HEK293 (cell line): Measurements from ENCODE around the gene C1QL4.

Source experiments
- CTCF ChIA-PET: fragments of 350-600 bp; formaldehyde crosslinking; extraction: SDS; loops from one replicate; lab custom pipeline; 2021; ENCODE audit warnings: antibody characterized with exemption; lab: Yijun Ruan, JAX
- POLR2A ChIA-PET: fragments of 300-600 bp; formaldehyde crosslinking; extraction: SDS; loops from one replicate; lab custom pipeline; 2020; ENCODE audit warnings: antibody characterized with exemption, inconsistent platforms; lab: Yijun Ruan, JAX
- H3K27ac ChIP-seq: fragments of 200-500 bp; sonication (Bioruptor generic); 2 replicates; pipeline ENCODE4 v1.5.1; 2014; ENCODE audit warnings: low read depth, low read length, control low read depth, inconsistent platforms; ENCODE audit errors: extremely low read depth
- H3K36me3 ChIP-seq, 2 experiments: fragments of 200-500 bp in 1 of 2; sonication (Bioruptor generic) in 1 of 2; 1 replicate in 1 of 2; 2 replicates in 1 of 2; pipeline ENCODE4 v1.5.1; 2014 to 2017; ENCODE audit warnings: inconsistent platforms in 2 of 2, low read length in 2 of 2; ENCODE audit not compliant: control insufficient read depth in 2 of 2, insufficient read depth in 1 of 2
- H3K4me1 ChIP-seq: fragments of 200-500 bp; sonication (Bioruptor generic); 2 replicates; pipeline ENCODE4 v1.5.1; 2014; ENCODE audit warnings: mild to moderate bottlenecking, low read length, inconsistent platforms; ENCODE audit not compliant: control insufficient read depth, insufficient read depth
- H3K4me3 ChIP-seq: 2 replicates; pipeline ENCODE4 v1.5.1; 2011; ENCODE audit warnings: low read depth, mild to moderate bottlenecking, control low read depth, low read length, moderate library complexity
- H3K9me3 ChIP-seq: fragments of 200-500 bp; sonication (Bioruptor generic); 2 replicates; pipeline ENCODE4 v1.5.1; 2014; ENCODE audit warnings: low read depth, low read length, inconsistent platforms; ENCODE audit not compliant: control insufficient read depth, insufficient read depth
- BCL11B ChIP-seq: fragments of 450-650 bp; formaldehyde crosslinking; IDR thresholded peaks from 2 replicates; pipeline ENCODE4 v1.5.1; 2016; ENCODE audit warnings: low read depth, missing biosample characterization, missing genetic modification characterization
- GLIS2 ChIP-seq: fragments of 450-650 bp; formaldehyde crosslinking; IDR thresholded peaks from 2 replicates; pipeline ENCODE4 v1.5.1; 2016; ENCODE audit warnings: missing biosample characterization, missing genetic modification characterization
- KLF8 ChIP-seq: fragments of 450-650 bp; formaldehyde crosslinking; IDR thresholded peaks from 2 replicates; pipeline ENCODE4 v1.5.1; 2016; ENCODE audit warnings: missing biosample characterization, missing genetic modification characterization
- MEIS1 ChIP-seq: sonication (generic); formaldehyde crosslinking; IDR thresholded peaks from 2 replicates; pipeline ENCODE4 v1.8.1; 2022; ENCODE audit warnings: missing genetic modification reagents, mild to moderate bottlenecking, borderline replicate concordance
- OSR2 ChIP-seq: fragments of 450-650 bp; formaldehyde crosslinking; IDR thresholded peaks from 2 replicates; pipeline ENCODE4 v1.5.1; 2016; ENCODE audit warnings: missing biosample characterization, missing genetic modification characterization
- RBAK ChIP-seq: fragments of 450-650 bp; formaldehyde crosslinking; IDR thresholded peaks from 2 replicates; pipeline ENCODE4 v1.5.1; 2016; ENCODE audit warnings: missing biosample characterization, missing genetic modification characterization
- REPIN1 ChIP-seq: fragments of 450-650 bp; formaldehyde crosslinking; IDR thresholded peaks from 2 replicates; pipeline ENCODE4 v1.5.1; 2017; ENCODE audit warnings: missing biosample characterization, missing genetic modification characterization, low read depth
- SCRT2 ChIP-seq: fragments of 450-650 bp; formaldehyde crosslinking; IDR thresholded peaks from 2 replicates; pipeline ENCODE4 v1.5.1; 2016; ENCODE audit warnings: missing biosample characterization, missing genetic modification characterization
- SETDB1 ChIP-seq: IDR thresholded peaks from one replicate; pipeline ENCODE4 v1.6.1; 2017; ENCODE audit warnings: mild to moderate bottlenecking, low read length, moderate library complexity, mixed read lengths; ENCODE audit not compliant: insufficient read length
- ZFP3 ChIP-seq: fragments of 450-650 bp; formaldehyde crosslinking; IDR thresholded peaks from 2 replicates; pipeline ENCODE4 v1.5.1; 2016; ENCODE audit warnings: low read depth, missing biosample characterization, missing genetic modification characterization
- ZFP69B ChIP-seq: fragments of 450-650 bp; formaldehyde crosslinking; IDR thresholded peaks from 2 replicates; pipeline ENCODE4 v1.5.1; 2016; ENCODE audit warnings: missing biosample characterization, missing genetic modification characterization
- ZNF16 ChIP-seq: fragments of 450-650 bp; formaldehyde crosslinking; IDR thresholded peaks from 2 replicates; pipeline ENCODE4 v1.5.1; 2016; ENCODE audit warnings: low read depth, missing biosample characterization, missing genetic modification characterization
- ZNF184 ChIP-seq: fragments of 450-650 bp; IDR thresholded peaks from 2 replicates; pipeline ENCODE4 v1.5.1; 2018; ENCODE audit warnings: missing biosample characterization, mild to moderate bottlenecking, missing genetic modification characterization
- ZNF211 ChIP-seq: fragments of 450-650 bp; formaldehyde crosslinking; IDR thresholded peaks from 2 replicates; pipeline ENCODE4 v1.5.1; 2016; ENCODE audit warnings: low read depth, missing biosample characterization, missing genetic modification characterization
- ZNF23 ChIP-seq: fragments of 450-650 bp; formaldehyde crosslinking; IDR thresholded peaks from 2 replicates; pipeline ENCODE4 v1.5.1; 2016; ENCODE audit warnings: missing biosample characterization, missing genetic modification characterization, borderline replicate concordance
- ZNF37A ChIP-seq: fragments of 450-650 bp; IDR thresholded peaks from 2 replicates; pipeline ENCODE4 v1.5.1; 2018; ENCODE audit warnings: missing biosample characterization, missing genetic modification characterization
- ZNF571 ChIP-seq: fragments of 450-650 bp; formaldehyde crosslinking; IDR thresholded peaks from 2 replicates; pipeline ENCODE4 v1.5.0; 2017; ENCODE audit warnings: missing biosample characterization, missing genetic modification characterization
- ZNF626 ChIP-seq: fragments of 450-650 bp; sonication (Bioruptor Pico); formaldehyde crosslinking; IDR thresholded peaks from 2 replicates; pipeline ENCODE4 v1.5.1; 2018; ENCODE audit warnings: missing biosample characterization, missing genetic modification characterization, inconsistent platforms
- ZNF747 ChIP-seq: fragments of 450-650 bp; formaldehyde crosslinking; IDR thresholded peaks from 2 replicates; pipeline ENCODE4 v1.5.1; 2016; ENCODE audit warnings: missing biosample characterization, missing genetic modification characterization
- ZNF768 ChIP-seq: fragments of 450-650 bp; formaldehyde crosslinking; IDR thresholded peaks from 2 replicates; pipeline ENCODE4 v1.5.1; 2018; ENCODE audit warnings: missing biosample characterization, mild to moderate bottlenecking, missing genetic modification characterization
- TF ChIP-seq, protein P1 (sequence below): fragments of 450-650 bp; IDR thresholded peaks from 2 replicates; pipeline ENCODE4 v1.5.1; 2018; ENCODE audit warnings: missing biosample characterization, mild to moderate bottlenecking, missing genetic modification characterization
- TF ChIP-seq, protein P2 (sequence below): fragments of 450-650 bp; formaldehyde crosslinking; IDR thresholded peaks from 2 replicates; pipeline ENCODE4 v1.5.1; 2017; ENCODE audit warnings: missing biosample characterization, missing genetic modification characterization
- TF ChIP-seq, protein P3 (sequence below): fragments of 450-650 bp; formaldehyde crosslinking; IDR thresholded peaks from 2 replicates; pipeline ENCODE4 v1.5.1; 2016; ENCODE audit warnings: missing biosample characterization, missing genetic modification characterization, borderline replicate concordance
- TF ChIP-seq, protein P4 (sequence below): fragments of 450-650 bp; formaldehyde crosslinking; IDR thresholded peaks from 2 replicates; pipeline ENCODE4 v1.5.1; 2016; ENCODE audit warnings: missing biosample characterization, missing genetic modification characterization
- TF ChIP-seq, protein P5 (sequence below): fragments of 450-650 bp; formaldehyde crosslinking; IDR thresholded peaks from 2 replicates; pipeline ENCODE4 v1.5.1; 2016; ENCODE audit warnings: missing biosample characterization, missing genetic modification characterization

The C1QL4 gene

DNA sequence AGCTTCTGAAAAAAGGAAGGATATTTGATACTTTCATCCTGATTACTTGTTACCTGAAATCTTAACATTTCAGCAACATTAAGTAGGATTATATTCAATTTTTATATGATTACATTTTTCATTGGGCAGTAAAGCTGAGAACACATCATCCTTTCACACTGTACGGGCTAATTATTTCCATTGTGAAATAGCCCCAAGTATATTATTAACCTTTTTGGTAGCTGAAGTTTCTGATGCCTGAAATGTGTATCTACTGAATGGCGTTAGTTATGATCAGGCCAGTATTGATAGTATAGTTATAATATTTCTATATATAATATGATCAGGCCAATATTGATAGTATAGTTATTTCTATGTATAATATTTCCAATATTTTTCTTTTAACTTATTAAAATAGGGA is 40.4 kb upstream of the C1QL4 start (continued):
- TF ChIP-seq, protein P1, sequence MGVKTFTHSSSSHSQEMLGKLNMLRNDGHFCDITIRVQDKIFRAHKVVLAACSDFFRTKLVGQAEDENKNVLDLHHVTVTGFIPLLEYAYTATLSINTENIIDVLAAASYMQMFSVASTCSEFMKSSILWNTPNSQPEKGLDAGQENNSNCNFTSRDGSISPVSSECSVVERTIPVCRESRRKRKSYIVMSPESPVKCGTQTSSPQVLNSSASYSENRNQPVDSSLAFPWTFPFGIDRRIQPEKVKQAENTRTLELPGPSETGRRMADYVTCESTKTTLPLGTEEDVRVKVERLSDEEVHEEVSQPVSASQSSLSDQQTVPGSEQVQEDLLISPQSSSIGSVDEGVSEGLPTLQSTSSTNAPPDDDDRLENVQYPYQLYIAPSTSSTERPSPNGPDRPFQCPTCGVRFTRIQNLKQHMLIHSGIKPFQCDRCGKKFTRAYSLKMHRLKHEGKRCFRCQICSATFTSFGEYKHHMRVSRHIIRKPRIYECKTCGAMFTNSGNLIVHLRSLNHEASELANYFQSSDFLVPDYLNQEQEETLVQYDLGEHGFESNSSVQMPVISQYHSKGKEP = no peak

DNA sequence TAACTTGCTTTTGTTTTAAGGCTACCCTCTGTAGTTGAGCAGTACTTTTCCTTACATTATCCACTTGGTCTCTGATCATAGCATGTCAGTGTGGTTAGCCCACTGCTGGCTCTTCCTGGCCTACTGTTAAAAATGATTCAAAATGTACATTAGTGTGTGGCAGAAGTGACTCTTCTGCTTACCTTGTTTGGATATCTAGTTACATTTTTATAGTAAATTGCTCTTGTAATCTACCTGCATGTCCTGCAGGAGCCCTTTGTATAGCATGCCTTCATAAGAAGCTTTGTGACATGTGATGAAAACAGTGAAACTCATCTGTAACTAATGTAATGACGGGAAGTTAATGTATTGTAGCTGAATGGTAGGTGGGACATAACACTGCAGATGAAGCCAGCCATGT is 38.4 kb upstream of the C1QL4 start:
- TF ChIP-seq ZNF184 (tag by site-specific recombination) = no peak
- TF ChIP-seq ZNF747 (tag by site-specific recombination) = no peak
- peak; percentile 45; the same call in 1 of the 2 replicates for TF ChIP-seq OSR2 (tag by site-specific recombination)
- TF ChIP-seq, protein P1 = peak; percentile 85
- no peak for TF ChIP-seq ZNF37A (tag by site-specific recombination)
- TF ChIP-seq, protein P2, sequence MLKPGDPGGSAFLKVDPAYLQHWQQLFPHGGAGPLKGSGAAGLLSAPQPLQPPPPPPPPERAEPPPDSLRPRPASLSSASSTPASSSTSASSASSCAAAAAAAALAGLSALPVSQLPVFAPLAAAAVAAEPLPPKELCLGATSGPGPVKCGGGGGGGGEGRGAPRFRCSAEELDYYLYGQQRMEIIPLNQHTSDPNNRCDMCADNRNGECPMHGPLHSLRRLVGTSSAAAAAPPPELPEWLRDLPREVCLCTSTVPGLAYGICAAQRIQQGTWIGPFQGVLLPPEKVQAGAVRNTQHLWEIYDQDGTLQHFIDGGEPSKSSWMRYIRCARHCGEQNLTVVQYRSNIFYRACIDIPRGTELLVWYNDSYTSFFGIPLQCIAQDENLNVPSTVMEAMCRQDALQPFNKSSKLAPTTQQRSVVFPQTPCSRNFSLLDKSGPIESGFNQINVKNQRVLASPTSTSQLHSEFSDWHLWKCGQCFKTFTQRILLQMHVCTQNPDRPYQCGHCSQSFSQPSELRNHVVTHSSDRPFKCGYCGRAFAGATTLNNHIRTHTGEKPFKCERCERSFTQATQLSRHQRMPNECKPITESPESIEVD (tag by site-specific recombination) = peak; percentile 32; the same call in 1 of the 2 replicates
- no peak for TF ChIP-seq ZNF626
- TF ChIP-seq ZFP3 (tag by site-specific recombination) = no peak
- TF ChIP-seq SETDB1 = no peak
- TF ChIP-seq ZFP69B = no peak
- TF ChIP-seq, protein P3, sequence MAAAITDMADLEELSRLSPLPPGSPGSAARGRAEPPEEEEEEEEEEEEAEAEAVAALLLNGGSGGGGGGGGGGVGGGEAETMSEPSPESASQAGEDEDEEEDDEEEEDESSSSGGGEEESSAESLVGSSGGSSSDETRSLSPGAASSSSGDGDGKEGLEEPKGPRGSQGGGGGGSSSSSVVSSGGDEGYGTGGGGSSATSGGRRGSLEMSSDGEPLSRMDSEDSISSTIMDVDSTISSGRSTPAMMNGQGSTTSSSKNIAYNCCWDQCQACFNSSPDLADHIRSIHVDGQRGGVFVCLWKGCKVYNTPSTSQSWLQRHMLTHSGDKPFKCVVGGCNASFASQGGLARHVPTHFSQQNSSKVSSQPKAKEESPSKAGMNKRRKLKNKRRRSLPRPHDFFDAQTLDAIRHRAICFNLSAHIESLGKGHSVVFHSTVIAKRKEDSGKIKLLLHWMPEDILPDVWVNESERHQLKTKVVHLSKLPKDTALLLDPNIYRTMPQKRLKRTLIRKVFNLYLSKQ (tag by site-specific recombination) = no peak
- no peak for TF ChIP-seq ZNF768
- TF ChIP-seq, protein P4, sequence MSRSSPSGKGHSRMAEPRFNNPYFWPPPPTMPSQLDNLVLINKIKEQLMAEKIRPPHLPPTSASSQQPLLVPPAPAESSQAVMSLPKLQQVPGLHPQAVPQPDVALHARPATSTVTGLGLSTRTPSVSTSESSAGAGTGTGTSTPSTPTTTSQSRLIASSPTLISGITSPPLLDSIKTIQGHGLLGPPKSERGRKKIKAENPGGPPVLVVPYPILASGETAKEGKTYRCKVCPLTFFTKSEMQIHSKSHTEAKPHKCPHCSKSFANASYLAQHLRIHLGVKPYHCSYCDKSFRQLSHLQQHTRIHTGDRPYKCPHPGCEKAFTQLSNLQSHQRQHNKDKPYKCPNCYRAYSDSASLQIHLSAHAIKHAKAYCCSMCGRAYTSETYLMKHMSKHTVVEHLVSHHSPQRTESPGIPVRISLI (tag by site-specific recombination) = no peak
- TF ChIP-seq ZNF23 = no peak
- no peak for TF ChIP-seq REPIN1 (tag by site-specific recombination)
- no peak for TF ChIP-seq MEIS1 (CRISPR knock-in tag)
- no peak for TF ChIP-seq BCL11B (tag by site-specific recombination)
- TF ChIP-seq, protein P5, sequence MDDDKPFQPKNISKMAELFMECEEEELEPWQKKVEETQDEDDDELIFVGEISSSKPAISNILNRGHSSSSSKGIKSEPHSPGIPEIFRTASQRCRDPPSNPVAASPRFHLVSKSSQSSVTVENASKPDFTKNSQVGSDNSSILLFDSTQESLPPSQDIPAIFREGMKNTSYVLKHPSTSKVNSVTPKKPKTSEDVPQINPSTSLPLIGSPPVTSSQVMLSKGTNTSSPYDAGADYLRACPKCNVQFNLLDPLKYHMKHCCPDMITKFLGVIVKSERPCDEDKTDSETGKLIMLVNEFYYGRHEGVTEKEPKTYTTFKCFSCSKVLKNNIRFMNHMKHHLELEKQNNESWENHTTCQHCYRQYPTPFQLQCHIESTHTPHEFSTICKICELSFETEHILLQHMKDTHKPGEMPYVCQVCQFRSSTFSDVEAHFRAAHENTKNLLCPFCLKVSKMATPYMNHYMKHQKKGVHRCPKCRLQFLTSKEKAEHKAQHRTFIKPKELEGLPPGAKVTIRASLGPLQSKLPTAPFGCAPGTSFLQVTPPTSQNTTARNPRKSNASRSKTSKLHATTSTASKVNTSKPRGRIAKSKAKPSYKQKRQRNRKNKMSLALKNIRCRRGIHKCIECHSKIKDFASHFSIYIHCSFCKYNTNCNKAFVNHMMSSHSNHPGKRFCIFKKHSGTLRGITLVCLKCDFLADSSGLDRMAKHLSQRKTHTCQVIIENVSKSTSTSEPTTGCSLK (tag by site-specific recombination) = no peak
- no peak for TF ChIP-seq KLF8 (tag by site-specific recombination)
- no peak for TF ChIP-seq GLIS2 (tag by site-specific recombination)
- no peak for TF ChIP-seq ZNF211 (tag by site-specific recombination)
- no peak for TF ChIP-seq ZNF571 (tag by site-specific recombination)
- no peak for TF ChIP-seq ZNF16 (tag by site-specific recombination)
- no peak for TF ChIP-seq SCRT2 (tag by site-specific recombination)
- TF ChIP-seq RBAK (tag by site-specific recombination) = no peak
- H3K36me3 ChIP-seq = peaks cover 0 to 4% of the 10 kb centered on the region in 2 experiments; a peak in 1 of 3 replicates
- no peak overlapping the region for H3K4me3 ChIP-seq
- H3K9me3 ChIP-seq = no peaks in the 10 kb centered on the region
- peaks cover 4% of the 10 kb centered on the region for H3K4me1 ChIP-seq
- CTCF ChIA-PET = interaction anchor here (0.7 to 3.1 kb wide), 3 partner anchors 9 to 38 kb away, joined by 4 to 13 read pairs (median 4); partner anchors contain the start of genes C1QL4 and SPATS2
- POLR2A ChIA-PET = interaction anchor here (3.1 kb wide), 1 partner anchor 8 kb away, joined by 18 read pairs; the partner anchor contains the start of gene SPATS2
- H3K27ac ChIP-seq = peak overlapping the region; percentile 1; the same call in 1 of the 2 replicates
